Esophagus squamous epithelium (tissue), 4 donors: Measurements from ENCODE around the gene CROT.

ENCODE experiments used
- POLR2A ChIP-seq, 4 donors: fragments of 450-650 bp; IDR thresholded peaks; one replicate each; pipeline ENCODE4 v1.6.1; 2017; ENCODE audit warnings: antibody characterized with exemption in 4 of 4, mild to moderate bottlenecking in 4 of 4, moderate library complexity in 3 of 4
- TF ChIP-seq, protein P1 (sequence below), 6 experiments: fragments of 450-650 bp in 4 of 6; fragments of 200-600 bp in 2 of 6; sonication (generic) in 2 of 6; IDR thresholded peaks; one replicate each; pipeline ENCODE4 v1.5.1; 2016 to 2019; ENCODE audit warnings: antibody characterized with exemption in 6 of 6, mild to moderate bottlenecking in 4 of 6, moderate library complexity in 4 of 6

DNA sequence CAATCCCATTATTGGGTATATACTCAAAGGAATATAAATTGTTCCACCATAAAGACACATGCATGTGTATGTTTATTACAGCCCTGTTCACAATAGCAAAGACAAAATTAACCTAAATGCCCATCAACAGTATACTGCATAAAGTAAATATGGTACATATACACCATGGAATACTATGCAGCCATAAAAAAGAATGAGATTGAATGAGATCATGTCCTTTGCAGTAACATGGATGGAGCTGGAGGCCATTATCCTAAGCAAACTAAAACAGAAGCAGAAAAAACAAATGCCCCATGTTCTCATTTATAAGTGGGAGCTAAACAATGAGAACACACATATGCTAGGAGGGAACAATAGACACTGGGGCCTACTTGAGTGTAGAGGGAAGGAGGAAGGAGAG lies 44.7 kb upstream of the CROT start:
- TF ChIP-seq, protein P1, sequence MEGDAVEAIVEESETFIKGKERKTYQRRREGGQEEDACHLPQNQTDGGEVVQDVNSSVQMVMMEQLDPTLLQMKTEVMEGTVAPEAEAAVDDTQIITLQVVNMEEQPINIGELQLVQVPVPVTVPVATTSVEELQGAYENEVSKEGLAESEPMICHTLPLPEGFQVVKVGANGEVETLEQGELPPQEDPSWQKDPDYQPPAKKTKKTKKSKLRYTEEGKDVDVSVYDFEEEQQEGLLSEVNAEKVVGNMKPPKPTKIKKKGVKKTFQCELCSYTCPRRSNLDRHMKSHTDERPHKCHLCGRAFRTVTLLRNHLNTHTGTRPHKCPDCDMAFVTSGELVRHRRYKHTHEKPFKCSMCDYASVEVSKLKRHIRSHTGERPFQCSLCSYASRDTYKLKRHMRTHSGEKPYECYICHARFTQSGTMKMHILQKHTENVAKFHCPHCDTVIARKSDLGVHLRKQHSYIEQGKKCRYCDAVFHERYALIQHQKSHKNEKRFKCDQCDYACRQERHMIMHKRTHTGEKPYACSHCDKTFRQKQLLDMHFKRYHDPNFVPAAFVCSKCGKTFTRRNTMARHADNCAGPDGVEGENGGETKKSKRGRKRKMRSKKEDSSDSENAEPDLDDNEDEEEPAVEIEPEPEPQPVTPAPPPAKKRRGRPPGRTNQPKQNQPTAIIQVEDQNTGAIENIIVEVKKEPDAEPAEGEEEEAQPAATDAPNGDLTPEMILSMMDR (IDR thresholded peaks at IDR 0.05) = no peak
- TF ChIP-seq POLR2A (IDR thresholded peaks at IDR 0.05) = no peak
